HUDEP-2 (cell line): Measurements from ENCODE around the gene TLX2.

ENCODE experiments used
- DNase-seq, 76 experiments: peaks; one replicate each; lab custom pipeline; 2025; ENCODE audit not compliant: unreplicated experiment in 76 of 76; lab: John Stamatoyannopoulos, UW

TLX2 gene

GRCh38 chr2:74511104-74511989, 2.9 kb upstream of the TLX2 start:
- no peak for DNase-seq

GRCh38 chr2:74512744-74513604, 1.3 kb upstream of the TLX2 start:
- no peak for DNase-seq

- peak in 3 of 76 experiments; percentile 14 to 18 (median 16) for DNase-seq
Measured at GRCh38 chr2:74513605-74514367, 464 bp upstream of the TLX2 start.

- peak in 25 of 76 experiments; percentile 10 to 65 (median 30) for DNase-seq
Measured at GRCh38 chr2:74515271-74515980, 1.2 kb downstream of the TLX2 start.

GRCh38 chr2:74515981-74516633, 1.9 kb downstream of the TLX2 start:
- peak in 74 of 76 experiments; percentile 26 to 91 (median 83) for DNase-seq

GRCh38 chr2:74516650-74517049, 2.4 kb downstream of the TLX2 start:
- no peak for DNase-seq

GRCh38 chr2:74522516-74522915, 8.3 kb downstream of the TLX2 start:
- no peak for DNase-seq

- DNase-seq: no peak
Measured at GRCh38 chr2:74524005-74524404, 9.8 kb downstream of the TLX2 start.

- no peak for DNase-seq
Measured at GRCh38 chr2:74524955-74525716, 10.9 kb downstream of the TLX2 start.

GRCh38 chr2:74525717-74526648, 11.7 kb downstream of the TLX2 start, which contains the start of gene DQX1:
DQX1 (minus strand) TSS chr2:74526231; CDS start chr2:74525729, 502 bp downstream.
- peak in 6 of 76 experiments; percentile 10 to 28 (median 18) for DNase-seq

- no peak for DNase-seq
Measured at GRCh38 chr2:74526649-74527230, 12.5 kb downstream of the TLX2 start.

GRCh38 chr2:74527741-74528140, 13.5 kb downstream of the TLX2 start:
- no peak for DNase-seq

GRCh38 chr2:74528600-74529356, 14.5 kb downstream of the TLX2 start:
- DNase-seq: peak in 5 of 76 experiments; percentile 12 to 89 (median 38)

GRCh38 chr2:74529357-74530238, 15.3 kb downstream of the TLX2 start, which contains the start of the genes AUP1 and HTRA2:
AUP1 (minus strand) TSS chr2:74529706; CDS start chr2:74529629, 77 bp downstream.
HTRA2 (plus strand) TSS chr2:74529933; CDS start chr2:74530007, 74 bp downstream.
- peak in 75 of 76 experiments; percentile 57 to 99 (median 96) for DNase-seq
